Hematopoietic multipotent progenitor cell treated with erythropoietin and hydrocortisone succinate and interleukin-3 and kit ligand, for 15 days (in vitro differentiated cells): ENCODE results near the gene TFAP2D.

Experiments
- DNase-seq: peaks from one replicate; pipeline ENCODE4 v3.0.0-alpha.2; 2015; ENCODE audit warnings: low spot score

The TFAP2D gene

GRCh38 chr6:50819466-50819903 lies 106.2 kb downstream of the TFAP2D start:
- DNase-seq, result no peak

GRCh38 chr6:50819904-50820868 lies 106.9 kb downstream of the TFAP2D start:
- DNase-seq, result no peak

GRCh38 chr6:50820869-50821264 lies 107.5 kb downstream of the TFAP2D start:
- no peak for DNase-seq

GRCh38 chr6:50821441-50822077 lies 108.2 kb downstream of the TFAP2D start:
- DNase-seq, result no peak

- DNase-seq, result no peak
Observed at GRCh38 chr6:50822078-50822476, 108.8 kb downstream of the TFAP2D start.
